Measurements from ENCODE around the gene RNF144B. TPM values are rescaled to one million over a fixed set of nuclear protein-coding genes. Genes with fewer than 3 reads are reported as not detected.

RNF144B gene
- total and polyA plus RNA-seq, 2 of the 8 experiments (the other 6 are each of a cell fraction or from before 2014, with no cell fraction given): 1.8 to 11.2 TPM

DNA sequence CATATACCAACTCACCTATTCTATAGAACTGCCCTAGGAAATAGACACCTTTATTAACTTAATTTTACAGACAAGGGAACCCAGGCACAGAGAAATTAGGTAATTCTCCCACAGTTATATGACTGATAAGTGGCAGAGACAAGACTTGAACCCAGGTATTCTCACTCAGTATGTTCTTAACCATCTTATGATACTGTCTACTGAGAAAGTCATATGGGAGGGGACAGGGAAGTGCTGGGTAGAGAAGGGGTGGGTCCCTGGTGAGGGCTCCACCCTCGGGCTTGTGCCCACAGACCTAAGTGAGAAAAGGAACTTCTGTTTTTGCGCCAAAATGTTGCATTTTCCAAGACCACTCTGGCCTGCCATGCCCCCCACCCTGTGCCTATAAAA is 123.5 kb downstream of the RNF144B start (continued):
- no peak for TF ChIP-seq RNF2 (IDR thresholded peaks at IDR 0.05; ENCODE audit: borderline replicate concordance, low read depth, low read length, missing control alignments, poor library complexity, severe bottlenecking)
- no peak for TF ChIP-seq CHD2 (IDR thresholded peaks at IDR 0.05; ENCODE audit: low read length)
- TF ChIP-seq RFX5 (IDR thresholded peaks at IDR 0.05; ENCODE audit: borderline replicate concordance, low read depth, low read length): no peak
- no peak for TF ChIP-seq SUZ12 (IDR thresholded peaks at IDR 0.05; ENCODE audit: low read length)
- no peak for TF ChIP-seq POU5F1 (IDR thresholded peaks at IDR 0.05; ENCODE audit: low read depth, low read length)

Data from H1 (cell line).